ENCODE data around the gene PDZRN4.

DNA sequence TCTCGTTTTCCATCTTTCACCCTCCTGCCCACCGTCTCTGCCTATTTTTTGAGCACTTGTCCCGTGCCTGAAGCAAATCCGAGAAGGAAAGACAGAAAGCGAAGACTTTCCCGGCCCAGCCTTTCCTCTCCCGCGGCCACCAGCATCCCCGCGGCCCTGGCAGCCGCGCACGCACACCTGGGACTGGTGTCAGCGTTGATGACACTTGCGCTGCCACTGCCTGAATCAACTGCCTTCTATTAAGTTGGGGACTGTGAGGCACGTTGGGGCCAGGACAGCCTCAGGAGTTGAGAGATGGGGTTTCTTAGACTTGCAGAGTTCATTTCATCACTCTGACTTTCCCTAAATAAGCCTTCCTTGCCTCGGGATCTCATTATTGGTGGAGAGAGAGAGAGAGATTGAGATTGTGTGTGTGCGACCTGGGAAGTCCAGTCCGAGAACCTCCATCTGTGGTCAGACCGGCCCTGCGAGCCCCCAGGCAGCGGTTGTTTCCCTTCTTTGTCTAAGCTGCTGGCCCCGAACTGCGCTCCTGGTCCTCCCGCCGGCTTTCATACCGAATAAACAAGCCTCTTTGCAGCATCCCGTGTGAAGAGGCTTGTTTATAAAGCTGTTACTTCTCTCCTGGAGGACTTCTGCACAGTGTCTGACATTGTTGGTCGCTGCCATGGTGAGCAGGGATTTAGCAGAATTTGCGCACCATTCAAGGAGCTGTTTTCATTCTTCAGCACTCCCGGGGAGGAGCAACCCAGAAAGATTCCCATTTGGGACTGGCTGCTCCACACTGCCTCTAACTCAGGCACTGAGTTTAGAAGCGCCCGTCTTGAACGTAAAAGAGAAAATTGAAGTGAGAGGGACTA, 1.5 kb downstream of the PDZRN4 start:
- TF ChIP-seq CTCF (IDR thresholded peaks at IDR 0.05 in 8 of 11, conservative IDR thresholded peaks at IDR 0.05 in 3 of 11): no peak
- no peak for TF ChIP-seq POLR2A (IDR thresholded peaks at IDR 0.05)
- TF ChIP-seq POLR2AphosphoS5 (IDR thresholded peaks at IDR 0.05): no peak

Measured in spleen (tissue), 7 donors.